Fibroblast of lung (primary cell): ENCODE results near the gene ZNF700. TPM values are rescaled to one million over a fixed set of nuclear protein-coding genes. Genes with fewer than 3 reads are reported as not detected.
A peak's percentile ranks its signal among the peaks of the same experiment; 100 is the strongest.
"Not testable (repeated sequence)": the region's sequence is repeated elsewhere in the genome, so short reads cannot be mapped to it uniquely, and the experiment has no call there.

ENCODE experiments used
- DNase-seq, 2 donors: peaks; one replicate each; pipeline versions ENCODE4 v3.0.0 to v3.0.0-alpha.2; 2010; ENCODE audit warnings: low read depth in 2 of 2
- H2AFZ ChIP-seq: 2 replicates; pipeline ENCODE4 v1.5.1; 2012; ENCODE audit warnings: low read length, control low read depth, inconsistent platforms
- H3K27ac ChIP-seq: 2 replicates; pipeline ENCODE4 v1.5.1; 2011; ENCODE audit warnings: low read length, control low read depth; ENCODE audit not compliant: insufficient read depth
- H3K27me3 ChIP-seq: 2 replicates; pipeline ENCODE4 v1.5.1; 2011; ENCODE audit warnings: mild to moderate bottlenecking, low read length; ENCODE audit not compliant: control insufficient read depth, insufficient read depth
- H3K36me3 ChIP-seq: 2 replicates; pipeline ENCODE4 v1.5.1; 2011; ENCODE audit warnings: low read length; ENCODE audit not compliant: control insufficient read depth, insufficient read depth
- H3K4me1 ChIP-seq: 2 replicates; pipeline ENCODE4 v1.5.1; 2011; ENCODE audit warnings: low read length; ENCODE audit not compliant: control insufficient read depth, insufficient read depth; ENCODE audit errors: extremely low read depth
- H3K4me2 ChIP-seq: 2 replicates; pipeline ENCODE4 v1.5.1; 2011; ENCODE audit warnings: low read length, control low read depth; ENCODE audit not compliant: insufficient read depth; ENCODE audit errors: extremely low read depth
- H3K4me3 ChIP-seq, 4 experiments: fragments of 200-600 bp in 1 of 4; sonication (generic) in 1 of 4; replicated peaks in 1 of 4; 2 replicates each; pipeline ENCODE4 v1.5.1; 2011 to 2016; ENCODE audit warnings: low read length in 4 of 4, low read depth in 3 of 4, mild to moderate bottlenecking in 3 of 4, control low read depth in 2 of 4, inconsistent platforms in 1 of 4, mixed read lengths in 1 of 4; ENCODE audit not compliant: insufficient read depth in 1 of 4; ENCODE audit errors: control extremely low read depth in 1 of 4
- H3K79me2 ChIP-seq: 2 replicates; pipeline ENCODE4 v1.5.1; 2012; ENCODE audit warnings: mild to moderate bottlenecking, low read length, inconsistent platforms; ENCODE audit not compliant: control insufficient read depth, insufficient read depth
- H3K9ac ChIP-seq: 2 replicates; pipeline ENCODE4 v1.5.1; 2011; ENCODE audit warnings: mild to moderate bottlenecking, low read length, control low read depth; ENCODE audit not compliant: insufficient read depth
- H3K9me3 ChIP-seq: 2 replicates; pipeline ENCODE4 v1.5.1; 2012; ENCODE audit warnings: low read depth, low read length; ENCODE audit not compliant: control insufficient read depth, insufficient read depth
- H4K20me1 ChIP-seq: 2 replicates; pipeline ENCODE4 v1.5.1; 2011; ENCODE audit warnings: low read length; ENCODE audit not compliant: control insufficient read depth, insufficient read depth; ENCODE audit errors: extremely low read depth
- EZH2 ChIP-seq: IDR thresholded peaks from 2 replicates; pipeline ENCODE4 v1.5.1; 2012; ENCODE audit warnings: low read length, control low read depth, mild to moderate bottlenecking; ENCODE audit errors: missing control alignments
- polyA plus RNA-seq, 2 donors: library from polyadenylated mRNA; depleted of rRNA in 1 of 2; stranded (reverse) in 1 of 2; unstranded in 1 of 2; fragments of >200 nt; gene quantifications; 2 replicates each; pipeline ENCODE4 v1.2.1, GENCODE V29; 2011 to 2012; ENCODE audit warnings: missing spikeins in 1 of 2
- total RNA-seq: library from RNA; depleted of rRNA; stranded (reverse); fragments of >200 nt; gene quantifications from 2 replicates; pipeline ENCODE4 v1.2.1, GENCODE V29; 2014
- TF ChIP-seq, protein P1 (sequence below), 2 donors: IDR thresholded peaks in 1 of 2; conservative IDR thresholded peaks in 1 of 2; 1 replicate in 1 of 2; 2 replicates in 1 of 2; pipeline ENCODE4 v1.5.1; 2011 to 2012; ENCODE audit warnings: low read length in 2 of 2, control low read depth in 1 of 2, inconsistent platforms in 1 of 2, low read depth in 1 of 2, mild to moderate bottlenecking in 1 of 2

ZNF700 gene
- total and polyA plus RNA-seq, 2 donors (not counting 1 experiment from before 2014, with no cell fraction given) = 5.7 to 12.4 TPM

GRCh38 chr19:11948646-11949045 is 23.7 kb downstream of the ZNF700 start:
- Histone ChIP-seq H3K9me3 (peaks cover 20% of the 10 kb centered on the region), H3K27ac (no peak overlapping the region), H3K36me3 (peaks cover 5% of the 10 kb centered on the region)

GRCh38 chr19:11949201-11949600 is 24.3 kb downstream of the ZNF700 start:
- no peaks in the 10 kb centered on the region for H3K79me2 ChIP-seq
- H3K36me3 ChIP-seq = peaks cover 5% of the 10 kb centered on the region
- no peak overlapping the region for H3K4me2 ChIP-seq
- H2AFZ ChIP-seq = no peak overlapping the region
- H3K4me3 ChIP-seq = no peak overlapping the region
- H3K9ac ChIP-seq = no peak overlapping the region
- peak in 1 of 2 donors; percentile 31 for DNase-seq
- no peaks in the 10 kb centered on the region for H3K4me1 ChIP-seq
- peaks cover 20% of the 10 kb centered on the region for H3K9me3 ChIP-seq
- TF ChIP-seq, protein P1, sequence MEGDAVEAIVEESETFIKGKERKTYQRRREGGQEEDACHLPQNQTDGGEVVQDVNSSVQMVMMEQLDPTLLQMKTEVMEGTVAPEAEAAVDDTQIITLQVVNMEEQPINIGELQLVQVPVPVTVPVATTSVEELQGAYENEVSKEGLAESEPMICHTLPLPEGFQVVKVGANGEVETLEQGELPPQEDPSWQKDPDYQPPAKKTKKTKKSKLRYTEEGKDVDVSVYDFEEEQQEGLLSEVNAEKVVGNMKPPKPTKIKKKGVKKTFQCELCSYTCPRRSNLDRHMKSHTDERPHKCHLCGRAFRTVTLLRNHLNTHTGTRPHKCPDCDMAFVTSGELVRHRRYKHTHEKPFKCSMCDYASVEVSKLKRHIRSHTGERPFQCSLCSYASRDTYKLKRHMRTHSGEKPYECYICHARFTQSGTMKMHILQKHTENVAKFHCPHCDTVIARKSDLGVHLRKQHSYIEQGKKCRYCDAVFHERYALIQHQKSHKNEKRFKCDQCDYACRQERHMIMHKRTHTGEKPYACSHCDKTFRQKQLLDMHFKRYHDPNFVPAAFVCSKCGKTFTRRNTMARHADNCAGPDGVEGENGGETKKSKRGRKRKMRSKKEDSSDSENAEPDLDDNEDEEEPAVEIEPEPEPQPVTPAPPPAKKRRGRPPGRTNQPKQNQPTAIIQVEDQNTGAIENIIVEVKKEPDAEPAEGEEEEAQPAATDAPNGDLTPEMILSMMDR (conservative IDR thresholded peaks at IDR 0.05 in 1 of 2, IDR thresholded peaks at IDR 0.05 in 1 of 2; ENCODE audit: low read depth in 1 of 2, low read length in 2 of 2) = no peak
- TF ChIP-seq EZH2 = no peak
- no peaks in the 10 kb centered on the region for H3K27me3 ChIP-seq
- H4K20me1 ChIP-seq = no peaks in the 10 kb centered on the region
- no peak overlapping the region for H3K27ac ChIP-seq

More at GRCh38 chr19:11948646-11949045, 23.7 kb downstream of the ZNF700 start:
- H3K4me1 ChIP-seq = no peaks in the 10 kb centered on the region
- H3K9ac ChIP-seq = no peak overlapping the region
- no peaks in the 10 kb centered on the region for H4K20me1 ChIP-seq
- no peak overlapping the region for H3K4me2 ChIP-seq
- no peak for DNase-seq
- H3K79me2 ChIP-seq = no peaks in the 10 kb centered on the region
- TF ChIP-seq, protein P1 (conservative IDR thresholded peaks at IDR 0.05 in 1 of 2, IDR thresholded peaks at IDR 0.05 in 1 of 2; ENCODE audit: low read depth in 1 of 2, low read length in 2 of 2) = no peak
- no peak for TF ChIP-seq EZH2
- no peaks in the 10 kb centered on the region for H3K27me3 ChIP-seq
- no peak overlapping the region for H3K4me3 ChIP-seq
- no peak overlapping the region for H2AFZ ChIP-seq

DNA sequence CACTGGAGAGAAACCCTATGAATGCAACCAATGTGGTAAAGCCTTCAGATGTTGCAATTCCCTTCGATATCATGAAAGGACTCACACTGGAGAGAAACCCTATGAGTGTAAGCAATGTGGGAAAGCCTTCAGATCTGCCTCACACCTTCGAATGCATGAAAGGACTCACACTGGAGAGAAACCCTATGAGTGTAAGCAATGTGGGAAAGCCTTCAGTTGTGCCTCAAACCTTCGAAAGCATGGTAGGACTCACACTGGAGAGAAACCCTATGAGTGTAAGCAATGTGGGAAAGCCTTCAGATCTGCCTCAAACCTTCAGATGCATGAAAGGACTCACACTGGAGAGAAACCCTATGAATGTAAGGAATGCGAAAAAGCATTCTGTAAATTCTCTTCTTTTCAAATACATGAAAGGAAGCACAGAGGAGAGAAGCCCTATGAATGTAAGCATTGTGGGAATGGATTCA is 24.7 kb downstream of the ZNF700 start:
- not testable (repeated sequence) for H4K20me1 ChIP-seq, H3K4me2 ChIP-seq, H2AFZ ChIP-seq, H3K27ac ChIP-seq, H3K36me3 ChIP-seq, H3K4me3 ChIP-seq, DNase-seq, H3K79me2 ChIP-seq, H3K27me3 ChIP-seq, H3K9ac ChIP-seq, H3K4me1 ChIP-seq
- H3K9me3 ChIP-seq = peaks cover 20% of the 10 kb centered on the region
